Stimulated activated effector memory CD8-positive, alpha-beta T cell treated with anti-CD3 and anti-CD28 coated beads, Interleukin-12 subunit alpha, Interleukin-12 subunit beta, amount 100 ng/mL, for 72 hours (primary cell): ENCODE measurements around the gene HYAL4.
"Not testable (repeated sequence)": the region's sequence is repeated elsewhere in the genome, so short reads cannot be mapped to it uniquely, and the experiment has no call there.

Source experiments
- ATAC-seq: fragments of 150-1000 bp; cut with Tn5 transposase; 2 replicates; pipeline ENCODE4 v1.10.0; 2021
- DNase-seq, 2 donors: peaks; one replicate each; pipeline ENCODE4 v3.0.0; 2021 to 2022; ENCODE audit warnings: low spot score in 2 of 2
- H3K27ac Mint-ChIP-seq: one replicate; pipeline ENCODE4 v1.8.0; 2022; ENCODE audit warnings: mild to moderate bottlenecking, mixed read lengths
- H3K36me3 Mint-ChIP-seq: one replicate; pipeline ENCODE4 v1.8.0; 2022; ENCODE audit warnings: mild to moderate bottlenecking, mixed read lengths
- H3K4me1 Mint-ChIP-seq: one replicate; pipeline ENCODE4 v1.8.0; 2022; ENCODE audit warnings: mixed read lengths
- H3K4me3 Mint-ChIP-seq: one replicate; pipeline ENCODE4 v1.8.0; 2022; ENCODE audit warnings: mild to moderate bottlenecking, mixed read lengths
- H3K9me3 Mint-ChIP-seq: one replicate; pipeline ENCODE4 v1.8.0; 2022; ENCODE audit warnings: mixed read lengths

Gene HYAL4

DNA sequence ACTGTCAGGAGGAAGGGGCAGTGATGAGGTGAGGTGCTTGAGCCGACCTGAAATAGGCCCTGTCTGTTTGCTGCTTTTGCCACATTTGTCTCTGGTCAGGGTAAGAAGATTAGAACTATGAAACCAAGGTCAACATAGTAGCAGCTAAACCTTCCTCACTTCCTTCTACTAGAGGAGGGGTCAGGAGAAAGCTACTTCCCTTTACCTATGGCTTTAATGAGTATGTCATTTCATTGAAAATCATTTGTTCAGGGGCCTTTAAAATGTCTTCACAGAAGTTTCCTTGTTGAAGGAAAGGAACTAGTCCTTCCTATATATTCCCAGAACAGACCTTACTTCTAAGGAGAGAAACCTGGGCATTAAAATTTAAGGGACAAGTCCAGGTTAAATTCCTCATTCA lies 19.0 kb downstream of the HYAL4 start:
- Mint-ChIP-seq H3K4me3 (no peak overlapping the region), H3K36me3 (no peaks in the 10 kb centered on the region), H3K9me3 (no peaks in the 10 kb centered on the region), H3K4me1 (no peaks in the 10 kb centered on the region), H3K27ac (no peak overlapping the region)
- ATAC-seq (no peak), DNase-seq (no peak)

DNA sequence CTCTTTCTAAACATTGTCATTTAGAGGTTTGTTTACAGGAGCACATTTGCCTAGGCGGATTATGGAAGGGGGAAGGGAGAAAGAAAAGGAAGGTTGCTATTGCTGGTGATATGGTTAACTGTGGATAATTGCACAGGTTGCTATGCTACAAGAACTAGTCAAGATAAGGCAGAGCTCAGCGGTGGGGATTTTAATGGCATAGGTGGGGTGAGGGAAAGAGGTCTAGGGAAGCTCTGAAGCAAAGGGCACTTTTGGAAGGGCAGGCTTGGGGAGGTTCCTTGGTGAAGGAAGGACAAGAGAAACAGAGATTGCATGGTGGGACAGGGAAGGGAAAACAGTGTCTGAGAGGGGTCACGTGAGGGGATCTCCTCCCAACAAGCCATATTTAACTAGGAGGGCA lies 19.5 kb downstream of the HYAL4 start:
- Mint-ChIP-seq H3K36me3 (no peaks in the 10 kb centered on the region), H3K9me3 (no peaks in the 10 kb centered on the region), H3K4me3 (no peak overlapping the region), H3K4me1 (no peaks in the 10 kb centered on the region), H3K27ac (no peak overlapping the region)
- DNase-seq (no peak), ATAC-seq (no peak)

DNA sequence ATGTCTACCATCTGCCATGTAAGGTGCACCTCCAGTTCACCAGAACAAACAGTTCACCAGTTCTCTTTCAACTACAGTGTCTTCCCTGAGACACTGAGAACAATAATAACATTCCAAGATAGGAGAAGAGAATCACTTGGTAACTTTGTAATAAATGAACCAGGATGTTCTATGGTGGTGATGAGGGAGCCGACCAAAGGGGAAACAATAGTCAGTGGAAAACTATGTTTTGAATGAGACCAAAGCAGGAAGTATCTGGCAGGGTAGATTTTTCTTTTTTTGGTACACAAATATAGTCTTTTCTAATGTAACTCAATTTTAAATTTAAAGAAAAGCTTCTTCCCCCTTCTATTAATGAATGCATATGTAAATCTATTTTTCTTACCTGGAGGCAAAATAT lies 20.0 kb downstream of the HYAL4 start:
- Mint-ChIP-seq H3K4me1 (no peaks in the 10 kb centered on the region), H3K36me3 (no peaks in the 10 kb centered on the region), H3K9me3 (no peaks in the 10 kb centered on the region), H3K27ac (no peak overlapping the region), H3K4me3 (no peak overlapping the region)
- ATAC-seq (no peak), DNase-seq (no peak)

DNA sequence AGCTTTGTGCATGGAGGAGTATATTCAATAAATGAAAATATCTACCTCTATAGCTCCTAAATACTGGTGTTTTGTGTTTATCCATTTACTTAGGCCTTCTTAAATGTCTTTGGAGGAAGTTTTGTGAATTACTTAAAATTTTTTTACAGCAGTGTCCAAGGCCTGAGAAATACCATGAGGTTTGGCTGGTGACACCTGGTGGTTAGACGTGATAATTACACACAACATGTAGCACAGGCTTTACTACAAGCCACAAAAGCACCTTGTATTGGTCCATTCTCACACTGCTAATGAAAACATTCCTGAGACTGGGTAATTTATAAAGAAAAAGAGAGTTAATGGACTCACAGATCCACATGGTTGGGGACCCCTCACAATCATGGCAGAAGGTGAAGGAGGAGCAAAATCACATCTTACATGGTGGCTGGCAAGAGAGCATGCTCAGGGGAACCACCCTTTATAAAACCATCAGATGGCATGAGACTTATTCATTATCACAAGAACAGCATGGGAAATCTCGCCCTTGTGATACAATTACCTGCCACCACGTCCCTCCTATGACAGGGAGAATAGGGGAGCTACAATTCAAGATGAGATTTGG lies 20.6 kb downstream of the HYAL4 start:
- DNase-seq (peak in 1 of 2 donors; percentile 58), ATAC-seq (peak; percentile 80)
- Mint-ChIP-seq H3K4me1 (no peaks in the 10 kb centered on the region), H3K36me3 (no peaks in the 10 kb centered on the region), H3K4me3 (no peak overlapping the region), H3K9me3 (no peaks in the 10 kb centered on the region), H3K27ac (no peak overlapping the region)

DNA sequence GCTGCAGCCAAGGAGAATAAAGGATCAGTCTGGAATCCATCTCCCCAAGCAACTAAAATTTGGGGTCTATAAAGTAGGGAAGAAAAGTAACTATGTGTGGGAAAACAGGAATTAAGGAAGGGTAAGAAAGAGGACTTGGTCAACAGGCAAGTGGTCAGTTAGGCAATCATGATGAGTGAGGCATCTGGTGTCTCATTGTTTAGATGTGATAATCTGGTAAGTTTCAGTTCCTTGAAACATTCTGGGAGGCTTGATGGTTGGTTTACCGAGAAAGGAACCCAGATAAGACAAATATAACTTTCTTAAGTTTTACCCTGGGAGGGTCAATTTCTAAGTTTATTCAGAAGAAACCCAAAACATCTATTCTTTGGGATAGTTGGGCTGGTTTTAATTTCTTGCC lies 22.3 kb downstream of the HYAL4 start:
- Mint-ChIP-seq H3K4me1 (no peaks in the 10 kb centered on the region), H3K9me3 (no peaks in the 10 kb centered on the region), H3K4me3 (no peak overlapping the region), H3K27ac (no peak overlapping the region), H3K36me3 (no peaks in the 10 kb centered on the region)
- no peak for ATAC-seq
- DNase-seq: no peak

DNA sequence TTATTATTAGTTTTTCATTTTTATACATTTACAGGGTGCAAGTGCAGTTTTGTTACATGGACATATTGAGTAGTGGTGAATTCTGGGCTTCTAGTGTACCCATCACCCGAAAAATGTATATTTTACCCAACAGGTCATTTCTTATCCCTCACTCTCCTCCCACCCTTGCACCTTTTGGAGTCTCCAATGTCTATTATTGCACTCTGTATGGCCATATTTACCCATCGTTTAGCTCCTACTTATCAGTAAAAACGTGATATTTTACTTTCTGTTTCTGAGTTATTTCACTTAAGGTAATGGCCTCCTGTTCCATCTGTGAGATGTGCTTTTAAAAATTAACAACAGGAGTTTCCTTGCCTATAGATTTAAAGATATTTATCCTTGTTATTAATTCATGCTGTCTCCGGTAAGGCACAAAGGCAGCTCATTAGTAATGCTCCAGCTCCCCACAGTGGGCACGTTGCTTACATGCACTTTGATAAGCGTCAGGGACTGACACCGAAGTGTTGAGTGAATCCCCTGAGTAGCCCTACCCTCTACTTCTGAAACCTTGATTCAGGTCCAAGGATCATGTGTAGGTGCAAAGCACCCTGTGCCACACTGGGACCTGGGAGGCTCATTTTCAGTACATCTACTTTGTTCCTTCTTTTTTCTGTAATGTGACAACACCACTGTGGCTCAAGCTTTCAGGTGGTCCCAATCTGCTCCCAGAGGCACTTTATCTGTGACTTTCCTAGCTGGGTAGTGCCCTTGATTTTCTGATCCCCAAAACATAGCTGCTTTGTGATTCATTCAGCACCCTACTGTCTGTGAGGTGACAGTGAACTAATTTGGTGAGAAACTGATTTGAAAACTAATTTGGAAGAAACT lies 27.3 kb downstream of the HYAL4 start:
- Mint-ChIP-seq H3K36me3 (no peaks in the 10 kb centered on the region), H3K9me3 (no peaks in the 10 kb centered on the region), H3K4me3 (no peak overlapping the region), H3K4me1 (no peaks in the 10 kb centered on the region), H3K27ac (no peak overlapping the region)
- DNase-seq (peak in 1 of 2 donors; percentile 52), ATAC-seq (peak; percentile 84)

DNA sequence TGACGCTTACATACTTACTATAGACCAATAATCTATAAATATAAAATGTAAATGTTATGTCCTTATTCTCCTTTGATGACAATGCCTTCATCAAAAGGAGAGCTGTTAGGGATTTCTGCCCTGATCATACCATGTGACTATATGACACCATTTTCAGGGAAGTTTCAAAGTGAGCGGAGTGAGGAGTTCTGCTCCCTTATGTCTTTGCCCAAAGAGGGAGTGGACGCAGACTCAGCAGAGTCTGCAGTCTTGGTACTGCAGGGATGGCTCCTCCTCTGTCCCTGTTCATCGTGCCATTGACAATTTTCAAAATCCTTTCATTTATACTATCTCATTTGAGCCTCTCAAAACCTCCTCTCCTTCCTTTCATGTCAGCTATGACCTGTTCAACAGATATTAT lies 27.9 kb downstream of the HYAL4 start:
- no peaks in the 10 kb centered on the region for H3K9me3 Mint-ChIP-seq
- DNase-seq (no peak), ATAC-seq (no peak)
- no peaks in the 10 kb centered on the region for H3K4me1 Mint-ChIP-seq
- no peak overlapping the region for H3K27ac Mint-ChIP-seq
- no peak overlapping the region for H3K4me3 Mint-ChIP-seq
- no peaks in the 10 kb centered on the region for H3K36me3 Mint-ChIP-seq

DNA sequence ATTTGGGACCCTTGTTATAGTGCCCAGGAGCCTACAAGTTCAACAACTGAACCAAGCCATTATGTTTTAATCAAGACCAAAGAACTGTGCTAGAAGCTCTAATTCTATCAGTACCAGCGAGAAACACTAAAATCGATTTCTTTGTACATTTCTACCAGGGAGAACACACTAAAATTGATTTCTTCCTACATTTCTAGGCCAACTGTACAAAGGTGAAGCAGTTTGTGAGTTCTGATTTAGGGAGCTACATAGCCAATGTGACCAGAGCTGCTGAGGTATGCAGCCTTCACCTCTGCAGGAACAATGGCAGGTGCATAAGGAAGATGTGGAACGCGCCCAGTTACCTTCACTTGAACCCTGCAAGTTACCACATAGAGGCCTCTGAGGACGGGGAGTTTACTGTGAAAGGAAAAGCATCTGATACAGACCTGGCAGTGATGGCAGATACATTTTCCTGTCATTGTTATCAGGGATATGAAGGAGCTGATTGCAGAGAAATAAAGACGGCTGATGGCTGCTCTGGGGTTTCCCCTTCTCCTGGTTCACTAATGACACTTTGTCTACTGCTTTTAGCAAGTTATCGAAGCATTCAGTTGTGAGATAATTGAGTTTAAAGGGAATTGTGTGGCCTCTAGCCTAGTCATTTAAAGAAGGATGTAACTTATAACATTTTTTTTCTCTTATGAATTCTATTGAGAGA lies 31.7 kb downstream of the HYAL4 start:
- DNase-seq (no peak), ATAC-seq (no peak)
- H3K36me3 Mint-ChIP-seq: no peaks in the 10 kb centered on the region
- H3K9me3 Mint-ChIP-seq: no peaks in the 10 kb centered on the region
- no peak overlapping the region for H3K27ac Mint-ChIP-seq
- H3K4me1 Mint-ChIP-seq: no peaks in the 10 kb centered on the region
- H3K4me3 Mint-ChIP-seq: no peak overlapping the region

DNA sequence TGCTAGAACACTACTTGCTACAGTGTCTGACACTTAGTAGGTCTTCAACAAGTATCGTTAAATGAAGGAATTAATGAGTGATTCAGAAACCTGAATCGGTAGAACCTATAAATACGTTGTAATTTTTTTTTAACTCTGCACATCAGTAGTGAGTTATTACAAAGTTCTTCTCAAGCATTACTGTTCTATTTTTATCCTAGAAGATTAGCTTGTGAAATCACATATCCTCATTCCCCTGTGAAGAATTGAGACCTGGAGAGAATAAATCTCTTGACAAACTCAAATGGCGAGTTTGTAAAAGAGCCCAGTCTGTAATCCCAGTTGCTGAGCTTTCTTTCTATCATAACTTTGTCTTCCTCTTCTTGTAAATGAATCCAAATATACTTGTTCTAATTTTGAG lies 34.7 kb downstream of the HYAL4 start:
- no peak overlapping the region for H3K4me3 Mint-ChIP-seq
- no peaks in the 10 kb centered on the region for H3K9me3 Mint-ChIP-seq
- ATAC-seq (no peak), DNase-seq (no peak)
- H3K36me3 Mint-ChIP-seq: no peaks in the 10 kb centered on the region
- H3K4me1 Mint-ChIP-seq: no peaks in the 10 kb centered on the region
- H3K27ac Mint-ChIP-seq: no peak overlapping the region

DNA sequence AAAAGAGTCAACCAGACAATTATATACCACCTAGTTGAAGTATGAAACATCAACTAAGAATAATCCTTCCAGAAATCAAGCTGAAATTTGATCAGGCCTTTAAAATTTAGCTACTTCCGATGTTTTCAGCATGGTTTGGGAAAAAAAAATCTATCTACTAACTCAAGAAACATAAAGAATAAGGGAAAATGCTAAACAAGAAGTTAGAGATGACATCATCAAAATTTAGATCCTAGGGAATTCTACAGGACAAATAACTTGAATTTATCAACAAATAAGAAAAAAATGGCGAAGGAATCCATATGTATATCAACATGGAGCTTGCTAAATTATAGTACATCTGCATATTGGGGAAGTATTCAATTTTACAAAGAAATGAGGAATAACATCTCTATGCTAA lies 36.3 kb downstream of the HYAL4 start:
- ATAC-seq: no peak
- H3K4me3 Mint-ChIP-seq: no peak overlapping the region
- H3K9me3 Mint-ChIP-seq: no peaks in the 10 kb centered on the region
- H3K4me1 Mint-ChIP-seq: no peaks in the 10 kb centered on the region
- H3K27ac Mint-ChIP-seq: no peak overlapping the region
- no peaks in the 10 kb centered on the region for H3K36me3 Mint-ChIP-seq
- no peak for DNase-seq

DNA sequence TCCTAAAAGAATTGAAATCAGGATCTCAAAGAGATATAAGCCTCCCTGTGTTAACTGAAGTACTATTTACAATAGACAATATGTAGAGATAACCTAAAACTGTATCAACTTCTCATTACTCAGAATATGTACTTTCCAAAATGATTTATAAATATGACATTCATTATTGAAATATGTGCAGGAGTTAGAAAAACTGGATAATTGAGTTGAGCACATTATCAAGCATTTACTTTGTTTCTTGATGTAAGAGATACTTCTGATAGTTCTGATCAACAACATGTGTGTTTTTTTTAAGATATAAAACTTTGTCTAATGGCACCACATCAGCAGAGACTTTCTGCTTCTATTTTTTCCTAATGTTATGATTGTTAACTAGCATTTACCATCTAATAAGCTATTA lies 38.2 kb downstream of the HYAL4 start:
- DNase-seq: no peak
- no peak overlapping the region for H3K4me3 Mint-ChIP-seq
- no peak overlapping the region for H3K27ac Mint-ChIP-seq

DNA sequence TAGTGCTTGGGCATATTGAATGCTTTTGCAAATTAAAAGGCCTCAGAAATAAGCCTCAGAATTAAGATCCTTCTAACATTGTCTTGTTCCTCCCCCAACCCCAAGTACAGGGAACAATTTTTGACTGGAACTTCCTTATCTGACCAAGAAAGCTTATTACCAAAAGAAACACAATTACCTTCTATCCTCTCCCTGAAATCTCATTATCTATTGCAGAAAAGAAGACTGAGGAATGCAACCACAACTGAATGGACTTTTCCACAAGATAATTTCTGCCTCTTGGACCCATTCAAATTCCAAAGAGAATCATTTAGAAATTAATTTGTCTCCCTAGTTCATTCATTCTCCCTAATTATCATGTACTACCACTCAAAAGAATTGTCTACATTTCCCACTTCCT lies 43.2 kb downstream of the HYAL4 start:
- no peak for ATAC-seq
- no peak overlapping the region for H3K4me3 Mint-ChIP-seq
- no peaks in the 10 kb centered on the region for H3K9me3 Mint-ChIP-seq
- H3K36me3 Mint-ChIP-seq: no peaks in the 10 kb centered on the region
- DNase-seq: no peak
- no peaks in the 10 kb centered on the region for H3K4me1 Mint-ChIP-seq
- no peak overlapping the region for H3K27ac Mint-ChIP-seq

More for the DNA sequence above, 38.2 kb downstream of the HYAL4 start:
- no peaks in the 10 kb centered on the region for H3K4me1 Mint-ChIP-seq
- no peaks in the 10 kb centered on the region for H3K36me3 Mint-ChIP-seq
- no peak for ATAC-seq
- no peaks in the 10 kb centered on the region for H3K9me3 Mint-ChIP-seq

DNA sequence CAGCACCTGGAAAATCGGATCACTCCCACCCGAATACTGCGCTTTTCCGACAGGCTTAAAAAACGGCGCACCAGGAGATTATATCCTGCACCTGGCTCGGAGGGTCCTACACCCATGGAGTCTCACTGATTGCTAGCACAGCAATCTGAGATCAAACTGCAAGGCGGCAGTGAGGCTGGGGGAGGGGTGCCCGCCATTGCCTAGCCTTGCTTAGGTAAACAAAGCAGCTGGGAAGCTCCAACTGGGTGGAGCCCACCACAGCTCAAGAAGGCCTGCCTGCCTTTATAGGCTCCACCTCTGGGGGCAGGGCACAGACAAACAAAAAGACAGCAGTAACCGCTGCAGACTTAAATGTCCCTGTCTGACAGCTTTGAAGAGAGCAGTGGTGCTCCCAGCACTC lies 49.8 kb downstream of the HYAL4 start:
- H3K4me3 Mint-ChIP-seq, H3K4me1 Mint-ChIP-seq, ATAC-seq, H3K27ac Mint-ChIP-seq, H3K36me3 Mint-ChIP-seq, DNase-seq, H3K9me3 Mint-ChIP-seq: not testable (repeated sequence)

DNA sequence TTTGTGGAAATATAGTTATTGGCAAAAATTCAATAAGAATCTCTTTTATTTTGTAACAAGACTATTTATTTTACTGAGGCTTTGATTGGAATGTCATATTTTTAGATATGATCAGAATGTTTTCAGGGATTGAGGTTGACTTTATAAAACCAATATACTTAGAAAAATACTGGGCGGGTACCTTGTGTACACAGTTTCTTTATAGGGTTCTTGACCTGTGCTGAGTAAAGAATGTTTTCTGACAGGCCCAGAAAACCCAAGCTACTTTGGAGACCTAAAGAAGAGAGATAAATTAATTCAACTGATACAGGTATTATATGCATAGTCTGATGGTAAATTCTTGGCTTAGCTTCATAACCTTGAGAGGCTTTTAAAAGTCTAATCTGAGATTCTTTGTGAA lies 56.1 kb downstream of the HYAL4 start:
- no peak for ATAC-seq

DNA sequence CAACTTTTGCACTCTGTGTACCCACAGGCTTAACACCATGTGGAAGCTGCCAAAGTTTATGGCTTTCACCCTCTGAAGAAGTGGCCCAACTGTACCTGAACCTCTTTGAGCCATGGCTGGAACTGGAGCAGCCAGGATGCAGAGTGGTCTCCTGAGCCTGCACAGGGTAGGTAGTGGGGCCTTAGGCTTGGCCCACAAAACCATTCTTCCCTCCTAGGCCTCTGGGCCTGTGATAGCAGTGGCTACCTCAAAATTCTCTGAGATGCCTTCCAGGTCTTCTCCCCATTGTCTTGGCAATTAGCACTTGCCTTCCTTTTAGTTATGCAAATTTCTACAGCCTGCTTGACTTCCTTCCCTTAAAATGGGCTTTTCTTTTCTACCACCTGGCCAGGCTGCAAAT lies 60.7 kb downstream of the HYAL4 start:
- Mint-ChIP-seq H3K4me3 (no peak overlapping the region), H3K4me1 (no peaks in the 10 kb centered on the region), H3K36me3 (no peaks in the 10 kb centered on the region), H3K27ac (no peak overlapping the region), H3K9me3 (peaks cover 7% of the 10 kb centered on the region)
- DNase-seq (no peak), ATAC-seq (no peak)

More for the DNA sequence above, 56.1 kb downstream of the HYAL4 start:
- no peak overlapping the region for H3K4me3 Mint-ChIP-seq
- DNase-seq: no peak
- no peak overlapping the region for H3K27ac Mint-ChIP-seq
- H3K9me3 Mint-ChIP-seq: peaks cover 3% of the 10 kb centered on the region
- no peaks in the 10 kb centered on the region for H3K36me3 Mint-ChIP-seq
- no peaks in the 10 kb centered on the region for H3K4me1 Mint-ChIP-seq

DNA sequence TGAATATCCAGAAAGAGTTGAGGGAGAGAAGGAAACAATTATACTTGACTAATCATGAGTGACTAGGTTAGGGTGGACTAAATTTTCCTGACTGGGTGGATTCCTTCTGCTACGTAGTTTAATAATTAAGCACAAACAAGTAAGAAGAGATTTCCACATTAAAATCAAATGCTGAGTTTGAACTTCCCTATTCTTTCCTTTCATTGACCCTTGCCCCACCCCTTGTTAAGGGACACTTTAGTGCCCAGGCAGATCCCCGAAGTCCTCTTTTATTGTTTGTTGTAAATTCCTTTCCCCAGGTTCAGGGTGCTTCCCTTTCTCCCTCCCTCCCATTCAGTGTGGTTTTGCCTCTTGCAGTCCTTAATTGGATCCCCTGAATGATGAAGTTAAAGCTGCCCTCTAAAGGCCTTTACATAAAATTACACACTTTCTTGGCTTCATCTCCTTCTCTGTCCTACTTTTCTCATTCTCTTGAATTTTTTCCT lies 71.3 kb downstream of the HYAL4 start:
- Mint-ChIP-seq H3K27ac (no peak overlapping the region), H3K36me3 (no peaks in the 10 kb centered on the region), H3K4me1 (no peaks in the 10 kb centered on the region), H3K9me3 (no peaks in the 10 kb centered on the region), H3K4me3 (no peak overlapping the region)
- DNase-seq: no peak
- ATAC-seq: no peak
